Measurements from ENCODE around the gene ACP1. TPM values are rescaled to one million over a fixed set of nuclear protein-coding genes. Genes with fewer than 3 reads are reported as not detected.

Gene ACP1
- total and polyA plus RNA-seq, 2 of the 8 experiments (the other 6 are each of a cell fraction or from before 2014, with no cell fraction given), result 115 to 155 TPM

DNA sequence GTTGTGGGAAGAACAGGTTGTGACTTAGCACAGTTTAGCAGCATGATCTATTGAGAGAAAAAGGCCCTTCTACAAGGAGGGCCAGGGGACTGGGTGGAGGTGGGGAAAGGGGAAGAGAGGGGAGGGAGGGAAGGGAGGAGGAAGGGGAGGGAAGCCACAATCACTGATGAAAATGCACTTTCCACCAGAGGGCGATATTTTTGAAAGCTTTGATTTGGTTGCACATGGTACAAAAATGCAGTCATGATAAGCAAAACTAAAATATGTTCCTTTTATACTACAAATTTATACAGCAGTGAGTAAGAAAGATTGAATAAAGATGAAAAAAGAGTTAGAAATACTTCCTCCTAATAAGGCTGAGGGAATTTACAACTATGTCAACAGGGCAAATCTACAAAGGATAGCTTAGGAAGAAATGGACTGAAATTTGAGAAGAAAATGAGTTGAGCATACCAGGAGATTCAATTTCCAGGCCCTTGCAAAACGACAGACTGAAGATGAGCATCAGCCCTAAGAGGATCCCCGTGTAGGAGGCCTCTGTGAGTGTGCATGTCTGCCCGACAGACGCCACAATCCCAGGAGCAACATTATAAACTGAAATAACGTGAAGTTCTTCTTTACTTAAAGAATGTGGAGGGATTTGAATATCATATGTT lies 18.1 kb upstream of the ACP1 start (continued):
- TF ChIP-seq TBP (IDR thresholded peaks at IDR 0.05; ENCODE audit: low read depth, low read length), result no peak
- TF ChIP-seq, protein P1, sequence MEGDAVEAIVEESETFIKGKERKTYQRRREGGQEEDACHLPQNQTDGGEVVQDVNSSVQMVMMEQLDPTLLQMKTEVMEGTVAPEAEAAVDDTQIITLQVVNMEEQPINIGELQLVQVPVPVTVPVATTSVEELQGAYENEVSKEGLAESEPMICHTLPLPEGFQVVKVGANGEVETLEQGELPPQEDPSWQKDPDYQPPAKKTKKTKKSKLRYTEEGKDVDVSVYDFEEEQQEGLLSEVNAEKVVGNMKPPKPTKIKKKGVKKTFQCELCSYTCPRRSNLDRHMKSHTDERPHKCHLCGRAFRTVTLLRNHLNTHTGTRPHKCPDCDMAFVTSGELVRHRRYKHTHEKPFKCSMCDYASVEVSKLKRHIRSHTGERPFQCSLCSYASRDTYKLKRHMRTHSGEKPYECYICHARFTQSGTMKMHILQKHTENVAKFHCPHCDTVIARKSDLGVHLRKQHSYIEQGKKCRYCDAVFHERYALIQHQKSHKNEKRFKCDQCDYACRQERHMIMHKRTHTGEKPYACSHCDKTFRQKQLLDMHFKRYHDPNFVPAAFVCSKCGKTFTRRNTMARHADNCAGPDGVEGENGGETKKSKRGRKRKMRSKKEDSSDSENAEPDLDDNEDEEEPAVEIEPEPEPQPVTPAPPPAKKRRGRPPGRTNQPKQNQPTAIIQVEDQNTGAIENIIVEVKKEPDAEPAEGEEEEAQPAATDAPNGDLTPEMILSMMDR (IDR thresholded peaks at IDR 0.05; ENCODE audit: control extremely low read depth in 1 of 3, insufficient read depth in 1 of 3, low read depth in 1 of 3, low read length in 3 of 3), result peak; percentile 22 to 54 (median 37)

Measured in H1 (cell line).